Activated B cell treated with CpG ODN at 0.5 μM for 24 hours (primary cell): ENCODE measurements around the gene KLK3. TPM values are rescaled to one million over a fixed set of nuclear protein-coding genes. Genes with fewer than 3 reads are reported as not detected.
"Not testable (repeated sequence)": the region's sequence is repeated elsewhere in the genome, so short reads cannot be mapped to it uniquely, and the experiment has no call there.

Source experiments
- ATAC-seq: fragments of 200-7000 bp; cut with Tn5 transposase; one replicate; pipeline ENCODE4 v1.10.0; 2021; ENCODE audit warnings: low read depth, mild to moderate bottlenecking, moderate library complexity
- CTCF ChIA-PET: fragments of 350-600 bp; sonication (Branson Sonifier 250); formaldehyde crosslinking; loops from one replicate; lab custom pipeline; 2021; ENCODE audit warnings: antibody characterized with exemption; lab: Charles Lee
- POLR2A ChIA-PET: fragments of 350-600 bp; sonication (Branson Sonifier 250); formaldehyde crosslinking; loops from one replicate; lab custom pipeline; 2021; ENCODE audit warnings: antibody characterized with exemption; lab: Charles Lee
- DNase-seq: peaks from one replicate; pipeline ENCODE4 v3.0.0; 2022
- H3K27ac Mint-ChIP-seq: one replicate; pipeline ENCODE4 v1.8.0; 2020; ENCODE audit warnings: mixed read lengths
- H3K27me3 Mint-ChIP-seq: one replicate; pipeline ENCODE4 v1.8.0; 2021; ENCODE audit warnings: mixed read lengths
- H3K36me3 Mint-ChIP-seq: one replicate; pipeline ENCODE4 v1.8.0; 2021; ENCODE audit warnings: low read depth, mixed read lengths
- H3K4me1 Mint-ChIP-seq: one replicate; pipeline ENCODE4 v1.8.0; 2021; ENCODE audit warnings: mixed read lengths
- H3K4me3 Mint-ChIP-seq: one replicate; pipeline ENCODE4 v1.8.0; 2020; ENCODE audit warnings: mild to moderate bottlenecking, mixed read lengths
- H3K9me3 Mint-ChIP-seq: one replicate; pipeline ENCODE4 v1.8.0; 2020; ENCODE audit warnings: mixed read lengths
- CTCF ChIP-seq: fragments of 200-600 bp; IDR thresholded peaks from one replicate; pipeline ENCODE4 v1.8.0; 2022; ENCODE audit warnings: antibody characterized with exemption, mild to moderate bottlenecking
- intact Hi-C: fragments of 100-400 bp; cut with micrococcal nuclease; formaldehyde crosslinking; loops from one replicate; pipeline ENCODE4 v1.15.1; 2024
- total RNA-seq: library from RNA; stranded (reverse); gene quantifications from 2 replicates; pipeline ENCODE4 v1.2.3, GENCODE V29; 2022

Gene KLK3
- total RNA-seq, 1 donor from 2014 or later = not detected

GRCh38 chr19:50891253-50891625 lies 36.5 kb downstream of the KLK3 start:
- TF ChIP-seq CTCF = no peak
- ChIA-PET CTCF (interaction anchor here (1.6 kb wide), 1 partner anchor 31 kb away, joined by 6 read pairs; no protein-coding TSS in a partner anchor), POLR2A (no interaction called here)
- DNase-seq (no peak), ATAC-seq (no peak)
- H3K9me3 Mint-ChIP-seq = peaks cover 4% of the 10 kb centered on the region
- peaks cover 2% of the 10 kb centered on the region for H3K27me3 Mint-ChIP-seq
- no peaks in the 10 kb centered on the region for H3K36me3 Mint-ChIP-seq
- intact Hi-C loops = loop anchor here (1.0 kb wide), 1 partner anchor 74 kb away; no protein-coding TSS in a partner anchor
- H3K27ac Mint-ChIP-seq = peak overlapping the region; percentile 62
- no peak overlapping the region for H3K4me3 Mint-ChIP-seq
- peaks cover 47% of the 10 kb centered on the region for H3K4me1 Mint-ChIP-seq

- ATAC-seq = no peak
- no peak overlapping the region for H3K27ac Mint-ChIP-seq
- H3K4me1 Mint-ChIP-seq = peaks cover 64% of the 10 kb centered on the region
- no peaks in the 10 kb centered on the region for H3K27me3 Mint-ChIP-seq
- H3K9me3 Mint-ChIP-seq = peaks cover 4% of the 10 kb centered on the region
- no peaks in the 10 kb centered on the region for H3K36me3 Mint-ChIP-seq
- CTCF ChIA-PET = no interaction called here
- no peak for TF ChIP-seq CTCF
- no peak for DNase-seq
- H3K4me3 Mint-ChIP-seq = no peak overlapping the region
- POLR2A ChIA-PET = no interaction called here
- intact Hi-C loops = no loop called here
Measured at GRCh38 chr19:50893047-50893736, 38.5 kb downstream of the KLK3 start.

GRCh38 chr19:50894478-50895356 lies 40.0 kb downstream of the KLK3 start:
- Mint-ChIP-seq H3K36me3 (no peaks in the 10 kb centered on the region), H3K4me3 (peak overlapping the region; percentile 20), H3K9me3 (peaks cover 4% of the 10 kb centered on the region), H3K27ac (peak overlapping the region; percentile 14), H3K4me1 (peaks cover 70% of the 10 kb centered on the region), H3K27me3 (no peaks in the 10 kb centered on the region)
- DNase-seq = no peak
- TF ChIP-seq CTCF = no peak
- POLR2A ChIA-PET = interaction anchor here (0.7 to 1.3 kb wide), 3 partner anchors 90 to 1218 kb away, joined by 3 to 4 read pairs (median 4); partner anchors contain the start of gene PRMT1
- ATAC-seq = no peak
- CTCF ChIA-PET = no interaction called here
- intact Hi-C loops = loop anchor here (5.0 kb wide), 2 partner anchors 57 to 552 kb away; no protein-coding TSS in a partner anchor

- H3K9me3 Mint-ChIP-seq, H3K36me3 Mint-ChIP-seq, H3K27me3 Mint-ChIP-seq, ATAC-seq, DNase-seq: not testable (repeated sequence)
- intact Hi-C loops = loop anchor here (1.0 to 5.0 kb wide), 4 partner anchors 59 to 554 kb away; no protein-coding TSS in a partner anchor
- ChIA-PET CTCF (interaction anchor here (0.9 kb wide), 1 partner anchor 26 kb away, joined by 5 read pairs; no protein-coding TSS in a partner anchor), POLR2A (interaction anchor here (0.6 to 1.6 kb wide), 6 partner anchors 26 to 652 kb away, joined by 3 to 11 read pairs (median 3); no protein-coding TSS in a partner anchor)
- H3K4me1 Mint-ChIP-seq = peaks cover 56% of the 10 kb centered on the region
- peak overlapping the region; percentile 24 for H3K4me3 Mint-ChIP-seq
- peak overlapping the region; percentile 85 for H3K27ac Mint-ChIP-seq
Measured at GRCh38 chr19:50896089-50896590, 41.4 kb downstream of the KLK3 start.

GRCh38 chr19:50896591-50897190 lies 42.0 kb downstream of the KLK3 start:
- peak; percentile 58 for DNase-seq
- peak overlapping the region; percentile 24 for H3K4me3 Mint-ChIP-seq
- peak overlapping the region; percentile 85 for H3K27ac Mint-ChIP-seq
- TF ChIP-seq CTCF = no peak
- POLR2A ChIA-PET = interaction anchor here (0.6 to 1.6 kb wide), 7 partner anchors 26 to 653 kb away, joined by 3 to 11 read pairs (median 3); no protein-coding TSS in a partner anchor
- peak; percentile 91 for ATAC-seq
- peaks cover 4% of the 10 kb centered on the region for H3K9me3 Mint-ChIP-seq
- intact Hi-C loops = loop anchor here (1.0 to 5.0 kb wide), 4 partner anchors 59 to 554 kb away; no protein-coding TSS in a partner anchor
- CTCF ChIA-PET = interaction anchor here (0.9 kb wide), 1 partner anchor 25 kb away, joined by 5 read pairs; no protein-coding TSS in a partner anchor
- no peaks in the 10 kb centered on the region for H3K27me3 Mint-ChIP-seq
- no peaks in the 10 kb centered on the region for H3K36me3 Mint-ChIP-seq
- peaks cover 51% of the 10 kb centered on the region for H3K4me1 Mint-ChIP-seq
